Aorta (tissue), 5 donors: ENCODE results near the gene LRRC36. TPM values are rescaled to one million over a fixed set of nuclear protein-coding genes. Genes with fewer than 3 reads are reported as not detected.

ENCODE experiments used
- ATAC-seq: fragments of 200-7000 bp; cut with Tn5 transposase; one replicate; pipeline ENCODE4 v1.9.1; 2022; ENCODE audit warnings: moderate library complexity; ENCODE audit not compliant: low FRiP score
- DNase-seq, 2 donors: peaks; one replicate each; pipeline ENCODE4 v3.0.0-alpha.2; 2020
- H3K27ac ChIP-seq, 2 donors: one replicate each; pipeline ENCODE4 v1.5.1; 2013; ENCODE audit warnings: low read length in 2 of 2, mild to moderate bottlenecking in 2 of 2, moderate library complexity in 2 of 2, control low read depth in 1 of 2, inconsistent platforms in 1 of 2, low read depth in 1 of 2
- H3K27me3 ChIP-seq, 2 donors: one replicate each; pipeline ENCODE4 v1.6.1; 2013; ENCODE audit warnings: control low read depth in 1 of 2, low read length in 1 of 2, mild to moderate bottlenecking in 1 of 2, moderate library complexity in 1 of 2; ENCODE audit not compliant: insufficient read depth in 2 of 2, control insufficient read depth in 1 of 2
- H3K36me3 ChIP-seq, 2 donors: one replicate each; pipeline ENCODE4 v1.6.1; 2013; ENCODE audit warnings: control low read depth in 1 of 2, low read length in 1 of 2, mild to moderate bottlenecking in 1 of 2; ENCODE audit not compliant: insufficient read depth in 2 of 2, control insufficient read depth in 1 of 2
- H3K4me1 ChIP-seq, 2 donors: one replicate each; pipeline ENCODE4 v1.6.1; 2013; ENCODE audit warnings: low read length in 2 of 2, control low read depth in 1 of 2, mild to moderate bottlenecking in 1 of 2, moderate library complexity in 1 of 2; ENCODE audit not compliant: insufficient read depth in 2 of 2, control insufficient read depth in 1 of 2
- H3K4me3 ChIP-seq, 2 donors: one replicate each; pipeline ENCODE4 v1.5.1; 2013; ENCODE audit warnings: low read length in 2 of 2, control low read depth in 1 of 2, mild to moderate bottlenecking in 1 of 2
- H3K9me3 ChIP-seq: one replicate; pipeline ENCODE4 v1.6.1; 2013; ENCODE audit warnings: mild to moderate bottlenecking, low read length; ENCODE audit not compliant: control insufficient read depth
- WGBS, 2 donors: extraction: QIAGEN DNeasy Blood & Tissue Kit; methylation state at CpG; one replicate each; pipeline ENCODE4 v1.1.7; 2013; 5-methylcytosine and 5-hydroxymethylcytosine counted together
- intact Hi-C, 2 donors: fragments of 100-400 bp; cut with DNase I; formaldehyde crosslinking; loops; one replicate each; pipeline versions ENCODE4 v1.14.2 to v1.15.0; 2022
- polyA plus RNA-seq, 2 donors: library from polyadenylated mRNA; stranded (reverse); fragments of 200-250 nt; gene quantifications; one replicate each; pipeline ENCODE4 v1.2.3, GENCODE V29; 2013
- total RNA-seq, 2 donors: library from RNA; stranded (reverse); fragmentation: NEBNext Ultra II Directional; extraction: Animal tissue kit (Norgen Biotek cat#: 25700); gene quantifications; one replicate each; pipeline ENCODE4 v1.2.1, GENCODE V29; 2021
- donor health status: healthy with polysubstance abuse.
- donor health status: Bipolar disorder and iron deficiency.
- donor health status: DM: no; HTN: no; CAD: no.
- donor health status: DM: no; HTN: no; CAD: no.
- donor health status: DM: yes; HTN: yes; CAD: no.

LRRC36 gene
- total and polyA plus RNA-seq, 4 donors = 0.51 TPM; not detected in 3

DNA sequence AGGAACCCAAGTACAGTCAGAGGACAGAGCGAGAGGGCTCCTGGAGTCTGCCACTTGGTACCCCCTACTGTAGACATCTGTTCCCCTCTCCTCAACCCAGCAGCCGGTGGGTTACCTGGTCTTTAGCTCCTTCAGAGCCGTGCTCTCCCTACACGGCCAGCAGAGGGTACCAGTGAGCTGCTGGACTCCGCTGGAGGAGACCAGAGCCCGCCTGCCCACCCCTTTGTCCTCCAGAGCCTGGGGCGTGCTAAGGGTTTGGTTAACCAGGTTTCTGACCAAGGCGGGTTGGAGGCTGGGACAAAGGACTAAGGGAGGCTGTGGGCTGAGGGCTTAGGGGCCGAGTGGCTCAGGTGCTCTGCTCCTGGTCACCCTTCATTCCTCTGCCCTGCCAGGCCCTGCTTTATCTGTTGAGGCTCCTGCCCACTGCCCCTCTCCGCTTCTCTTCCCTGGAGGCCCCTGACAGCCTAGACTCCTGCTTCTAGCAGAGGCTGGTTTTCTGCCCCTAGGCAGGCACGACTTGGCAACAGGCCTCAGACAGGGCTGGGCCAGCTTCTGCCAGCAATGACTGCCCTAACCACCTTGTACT, 101.6 kb downstream of the LRRC36 start:
- H3K27ac ChIP-seq = no peak overlapping the region
- WGBS, 2 donors = 23 to 26% methylated on average over 11 of the region's 11 CpGs
- ATAC-seq = peak; percentile 76
- no peaks in the 10 kb centered on the region for H3K27me3 ChIP-seq
- DNase-seq = peak; percentile 79 to 88
- intact Hi-C loops = loop anchor here (2.0 to 5.0 kb wide), 2 partner anchors 39 kb away; no protein-coding TSS in a partner anchor
- no peaks in the 10 kb centered on the region for H3K36me3 ChIP-seq
- no peaks in the 10 kb centered on the region for H3K9me3 ChIP-seq
- H3K4me3 ChIP-seq = no peak overlapping the region
- H3K4me1 ChIP-seq = no peaks in the 10 kb centered on the region

- no peaks in the 10 kb centered on the region for H3K36me3 ChIP-seq
- no peaks in the 10 kb centered on the region for H3K9me3 ChIP-seq
- WGBS, 2 donors = 94 to 96% methylated on average over 3 of the region's 3 CpGs
- H3K4me3 ChIP-seq = no peak overlapping the region
- no peak for ATAC-seq
- H3K4me1 ChIP-seq = no peaks in the 10 kb centered on the region
- H3K27ac ChIP-seq = no peak overlapping the region
- intact Hi-C loops = loop anchor here (2.0 to 5.0 kb wide), 2 partner anchors 38 kb away; no protein-coding TSS in a partner anchor
- DNase-seq = no peak
- no peaks in the 10 kb centered on the region for H3K27me3 ChIP-seq
Observed at GRCh38 chr16:67429053-67429798, 102.6 kb downstream of the LRRC36 start.

GRCh38 chr16:67429799-67430503, 103.3 kb downstream of the LRRC36 start:
- H3K4me3 ChIP-seq = no peak overlapping the region
- H3K27me3 ChIP-seq = no peaks in the 10 kb centered on the region
- intact Hi-C loops = loop anchor here (2.0 to 5.0 kb wide), 2 partner anchors 37 kb away; no protein-coding TSS in a partner anchor
- no peaks in the 10 kb centered on the region for H3K9me3 ChIP-seq
- no peaks in the 10 kb centered on the region for H3K4me1 ChIP-seq
- DNase-seq = no peak
- WGBS, 2 donors = 30 to 31% methylated on average over 13 of the region's 13 CpGs
- ATAC-seq = peak; percentile 19
- no peaks in the 10 kb centered on the region for H3K36me3 ChIP-seq
- no peak overlapping the region for H3K27ac ChIP-seq

DNA sequence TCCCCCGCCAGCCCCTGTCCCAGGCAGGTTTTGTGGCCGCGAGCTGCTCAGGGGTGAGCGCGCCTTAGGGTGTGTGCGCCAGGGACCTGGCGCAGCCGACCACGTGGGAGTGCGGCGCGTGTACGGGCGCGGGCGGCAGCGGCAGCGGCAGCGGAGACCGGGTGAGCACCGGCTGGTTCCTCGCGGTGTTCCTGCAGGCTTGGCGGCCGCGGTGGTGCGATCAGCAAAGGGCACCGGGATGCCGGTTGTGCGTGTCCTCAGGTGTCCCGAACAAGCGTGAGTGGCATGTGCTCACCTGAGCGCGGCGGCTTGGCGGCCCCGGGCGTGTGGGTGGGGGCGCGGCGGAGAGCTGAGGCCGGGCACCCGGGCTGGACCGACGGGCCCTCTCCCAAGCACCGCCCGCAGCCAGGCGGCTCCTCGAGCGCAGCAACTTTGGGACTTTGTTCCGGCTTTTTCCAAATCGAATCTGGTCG, 103.9 kb downstream of the LRRC36 start:
- Histone ChIP-seq H3K27ac (no peak overlapping the region), H3K9me3 (no peaks in the 10 kb centered on the region), H3K4me1 (no peaks in the 10 kb centered on the region), H3K4me3 (peak overlapping the region; percentile 0 to 37), H3K27me3 (no peaks in the 10 kb centered on the region), H3K36me3 (no peaks in the 10 kb centered on the region)
- WGBS, 2 donors = 0 to 1% methylated on average over 47 to 53 of the region's 53 CpGs
- peak; percentile 45 for ATAC-seq
- peak in 1 of 2 donors; percentile 53 for DNase-seq
- intact Hi-C loops = no loop called here

GRCh38 chr16:67430977-67431774, 104.6 kb downstream of the LRRC36 start, which contains the start of gene HSD11B2:
Gene HSD11B2 (plus strand): TSS chr16:67431121. CDS start chr16:67431249, 128 bp downstream.
- 1% methylated on average over 47 to 87 of the region's 87 CpGs for WGBS, 2 donors
- intact Hi-C loops = no loop called here
- no peaks in the 10 kb centered on the region for H3K36me3 ChIP-seq
- no peaks in the 10 kb centered on the region for H3K27me3 ChIP-seq
- peak within 1 kb of the TSS; percentile 8 to 37 for H3K4me3 ChIP-seq
- peak; percentile 63 to 80 for DNase-seq
- H3K27ac ChIP-seq = peak within 1 kb of the TSS in 1 of 2 donors; percentile 37
- no peaks in the 10 kb centered on the region for H3K4me1 ChIP-seq
- H3K9me3 ChIP-seq = no peaks in the 10 kb centered on the region
- peak; percentile 65 for ATAC-seq

DNA sequence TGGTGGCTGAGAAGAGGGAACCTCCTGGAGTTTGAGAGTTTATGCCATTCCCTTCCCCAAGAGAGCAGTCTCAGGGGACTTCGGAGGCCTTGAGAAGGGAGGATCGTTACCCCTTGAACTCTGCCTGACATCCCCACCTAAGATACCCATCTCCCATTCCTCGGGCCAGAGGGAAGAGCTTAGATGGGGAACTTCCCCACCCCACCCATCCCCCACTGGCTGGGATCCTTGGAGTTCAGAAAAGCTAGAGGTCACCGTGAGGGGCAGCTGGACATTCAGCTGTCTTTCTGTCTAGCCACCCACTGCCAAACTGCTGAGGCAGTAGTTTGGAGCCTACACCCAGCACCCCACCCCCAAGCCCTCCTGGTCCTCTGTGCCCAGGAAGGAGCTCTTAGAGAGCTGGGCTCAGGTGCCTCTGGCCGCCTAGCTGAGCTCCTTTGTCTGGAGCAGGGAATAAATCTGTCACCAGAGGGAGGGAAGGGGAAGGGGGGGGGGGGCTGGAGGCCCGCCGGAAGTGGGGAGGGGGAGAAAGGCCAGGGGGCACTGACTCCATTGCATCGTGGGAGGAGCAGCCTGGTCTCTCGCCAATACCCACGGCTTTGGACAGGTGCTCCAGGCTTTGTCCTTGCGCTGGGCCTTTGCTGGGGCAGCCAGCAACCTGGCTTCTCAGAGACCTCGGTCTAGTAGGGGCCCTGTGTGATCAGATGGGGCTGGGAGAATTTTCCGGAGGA, 105.3 kb downstream of the LRRC36 start:
- Histone ChIP-seq H3K27ac (no peak overlapping the region), H3K36me3 (no peaks in the 10 kb centered on the region), H3K27me3 (no peaks in the 10 kb centered on the region), H3K9me3 (no peaks in the 10 kb centered on the region), H3K4me1 (no peaks in the 10 kb centered on the region), H3K4me3 (no peak overlapping the region)
- ATAC-seq (no peak), DNase-seq (no peak)
- intact Hi-C loops = no loop called here
- 64 to 65% methylated on average over 11 to 13 of the region's 13 CpGs for WGBS, 2 donors

DNA sequence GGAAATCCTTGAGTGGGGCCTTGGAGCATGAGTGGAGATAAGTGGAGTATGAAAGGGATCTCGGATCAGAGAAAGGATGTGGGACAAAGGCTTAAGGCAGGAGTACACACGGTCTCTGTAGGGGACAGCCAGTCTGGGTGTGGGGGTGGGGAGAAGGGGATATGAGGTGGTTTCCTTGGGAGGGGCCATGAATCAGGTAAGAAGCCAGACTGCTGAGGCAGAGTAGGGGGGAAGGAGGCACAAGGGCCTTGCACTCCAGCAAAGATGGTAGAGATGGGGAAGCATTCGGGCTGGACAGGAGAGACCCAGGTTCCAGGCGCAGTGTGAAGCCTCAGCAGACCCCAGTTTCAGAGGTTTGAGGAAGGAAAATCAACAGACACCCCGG, 105.9 kb downstream of the LRRC36 start:
- 86 to 88% methylated on average over 5 of the region's 5 CpGs for WGBS, 2 donors
- no peaks in the 10 kb centered on the region for H3K27me3 ChIP-seq
- H3K4me1 ChIP-seq = no peaks in the 10 kb centered on the region
- no peaks in the 10 kb centered on the region for H3K9me3 ChIP-seq
- intact Hi-C loops = no loop called here
- ATAC-seq (no peak), DNase-seq (no peak)
- no peak overlapping the region for H3K4me3 ChIP-seq
- no peak overlapping the region for H3K27ac ChIP-seq
- H3K36me3 ChIP-seq = no peaks in the 10 kb centered on the region
